ENCODE measurements around the gene DGCR2. TPM values are rescaled to one million over a fixed set of nuclear protein-coding genes. Genes with fewer than 3 reads are reported as not detected.

The DGCR2 gene
- total RNA-seq, 1 donor from 2014 or later = 50.0 TPM

- TF ChIP-seq CTCF (IDR thresholded peaks at IDR 0.05; ENCODE audit: insufficient read depth, low read length, severe bottlenecking) = no peak
- DNase-seq (ENCODE audit: low read depth) = peak; percentile 81
- H3K27me3 ChIP-seq (ENCODE audit: control insufficient read depth, insufficient read depth, low read length) = no peaks in the 10 kb centered on the region
- FAIRE-seq = no peak
- H3K36me3 ChIP-seq (ENCODE audit: control insufficient read depth, insufficient read depth, low read length) = peaks cover 7% of the 10 kb centered on the region
- no peak overlapping the region for H3K4me3 ChIP-seq (ENCODE audit: low read depth, low read length)
These were observed 7.7 kb upstream of the DGCR2 start for GRCh38 chr22:19129871-19130270.

- H3K36me3 ChIP-seq (ENCODE audit: control insufficient read depth, insufficient read depth, low read length) = peaks cover under 1% of the 10 kb centered on the region
- peak; percentile 66 for FAIRE-seq
These were observed 6.9 kb upstream of the DGCR2 start for GRCh38 chr22:19128946-19129727.

GRCh38 chr22:19128009-19128401 is 5.8 kb upstream of the DGCR2 start:
- no peak for FAIRE-seq
- Histone ChIP-seq H3K27me3 (ENCODE audit: control insufficient read depth, insufficient read depth, low read length) (no peaks in the 10 kb centered on the region), H3K36me3 (ENCODE audit: control insufficient read depth, insufficient read depth, low read length) (no peaks in the 10 kb centered on the region), H3K4me3 (ENCODE audit: low read depth, low read length) (no peak overlapping the region)
- no peak for DNase-seq (ENCODE audit: low read depth)
- no peak for TF ChIP-seq CTCF (IDR thresholded peaks at IDR 0.05; ENCODE audit: insufficient read depth, low read length, severe bottlenecking)

More at GRCh38 chr22:19128946-19129727, 6.9 kb upstream of the DGCR2 start:
- no peak for DNase-seq (ENCODE audit: low read depth)
- TF ChIP-seq CTCF (IDR thresholded peaks at IDR 0.05; ENCODE audit: insufficient read depth, low read length, severe bottlenecking) = no peak
- Histone ChIP-seq H3K27me3 (ENCODE audit: control insufficient read depth, insufficient read depth, low read length) (no peaks in the 10 kb centered on the region), H3K4me3 (ENCODE audit: low read depth, low read length) (no peak overlapping the region)

- TF ChIP-seq CTCF (IDR thresholded peaks at IDR 0.05; ENCODE audit: insufficient read depth, low read length, severe bottlenecking) = no peak
- H3K4me3 ChIP-seq (ENCODE audit: low read depth, low read length) = no peak overlapping the region
- no peaks in the 10 kb centered on the region for H3K27me3 ChIP-seq (ENCODE audit: control insufficient read depth, insufficient read depth, low read length)
- FAIRE-seq = no peak
- no peaks in the 10 kb centered on the region for H3K36me3 ChIP-seq (ENCODE audit: control insufficient read depth, insufficient read depth, low read length)
- DNase-seq (ENCODE audit: low read depth) = no peak
These were observed 5.3 kb upstream of the DGCR2 start for GRCh38 chr22:19127329-19128008.

- FAIRE-seq (no peak), DNase-seq (ENCODE audit: low read depth) (no peak)
- TF ChIP-seq CTCF (IDR thresholded peaks at IDR 0.05; ENCODE audit: insufficient read depth, low read length, severe bottlenecking) = no peak
These were observed 4.4 kb upstream of the DGCR2 start for GRCh38 chr22:19126309-19127273.

More at GRCh38 chr22:19126309-19127273, 4.4 kb upstream of the DGCR2 start:
- no peaks in the 10 kb centered on the region for H3K36me3 ChIP-seq (ENCODE audit: control insufficient read depth, insufficient read depth, low read length)
- no peak overlapping the region for H3K4me3 ChIP-seq (ENCODE audit: low read depth, low read length)
- no peaks in the 10 kb centered on the region for H3K27me3 ChIP-seq (ENCODE audit: control insufficient read depth, insufficient read depth, low read length)

Data from bronchial epithelial cell (primary cell).